KBM-7 (cell line): ENCODE data around the gene XRN2.
"Not testable (repeated sequence)": the region's sequence is repeated elsewhere in the genome, so short reads cannot be mapped to it uniquely, and the experiment has no call there.

Experiments
- DNase-seq: peaks from one replicate; pipeline ENCODE4 v3.0.0-alpha.2; 2015
- in situ Hi-C: fragments of 300-500 bp; cut with MboI; formaldehyde crosslinking; loops from 2 replicates; pipeline ENCODE4 v1.14.3; 2020; ENCODE audit warnings: low sequenced_read_pairs, low pct_unique_long_range_greater_than_20kb, mixed read lengths

The XRN2 gene

GRCh38 chr20:21340991-21341697, 38.0 kb downstream of the XRN2 start:
- in situ Hi-C loops: no loop called here

DNA sequence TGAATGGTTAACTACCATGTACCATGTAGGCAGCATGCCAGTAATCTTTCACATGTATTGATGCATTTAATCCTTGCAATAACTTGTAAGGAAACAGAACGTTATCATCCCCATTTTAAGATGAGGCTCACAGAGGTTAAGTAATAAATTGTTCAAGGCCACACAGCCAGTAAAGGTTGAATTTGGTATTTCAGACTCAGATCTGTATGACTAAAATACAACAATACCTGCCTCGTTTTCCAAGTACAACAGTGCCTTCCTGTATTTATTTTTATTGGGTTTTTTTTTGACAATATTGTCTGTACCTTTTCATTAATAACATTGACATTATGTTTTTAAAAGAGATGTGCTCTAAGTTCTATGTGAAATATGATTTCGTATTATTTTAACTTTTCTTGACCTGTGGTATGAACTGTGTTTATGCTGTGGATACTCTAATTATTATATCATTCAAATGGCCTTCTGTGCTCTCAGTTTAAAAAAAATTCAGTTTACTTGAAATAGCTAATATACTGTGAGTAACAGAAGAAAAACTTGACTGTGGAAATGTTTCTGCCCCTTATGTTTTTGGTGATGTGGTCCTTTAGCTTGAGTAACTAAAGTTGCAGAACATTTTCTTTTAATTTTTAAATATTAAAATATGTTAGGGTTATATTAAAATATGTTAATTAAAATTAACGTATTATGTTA, 39.7 kb downstream of the XRN2 start:
- no peak for DNase-seq
- in situ Hi-C loops: no loop called here

More at GRCh38 chr20:21340991-21341697, 38.0 kb downstream of the XRN2 start:
- no peak for DNase-seq

- in situ Hi-C loops: no loop called here
- no peak for DNase-seq
These were observed 41.2 kb downstream of the XRN2 start for GRCh38 chr20:21344206-21344900.

DNA sequence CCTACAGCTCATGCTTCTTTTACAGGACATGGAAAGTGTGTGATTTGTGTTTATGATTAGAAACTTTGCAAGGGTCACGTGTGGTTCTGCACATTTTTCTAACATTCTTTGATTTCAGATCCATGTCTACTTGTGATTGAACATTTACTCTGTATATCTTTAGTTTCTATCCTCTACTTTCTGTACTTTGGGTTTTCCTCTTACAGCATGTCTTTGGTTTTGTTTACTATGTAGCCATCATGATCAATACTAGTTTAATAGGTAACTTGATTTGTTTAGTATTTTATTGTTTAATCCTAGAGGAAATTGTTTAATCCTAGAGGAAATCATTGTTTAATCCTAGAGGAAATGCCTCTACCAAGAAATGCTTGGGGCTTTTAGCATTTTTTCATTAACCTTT, 41.8 kb downstream of the XRN2 start:
- DNase-seq: no peak
- in situ Hi-C loops: no loop called here

DNA sequence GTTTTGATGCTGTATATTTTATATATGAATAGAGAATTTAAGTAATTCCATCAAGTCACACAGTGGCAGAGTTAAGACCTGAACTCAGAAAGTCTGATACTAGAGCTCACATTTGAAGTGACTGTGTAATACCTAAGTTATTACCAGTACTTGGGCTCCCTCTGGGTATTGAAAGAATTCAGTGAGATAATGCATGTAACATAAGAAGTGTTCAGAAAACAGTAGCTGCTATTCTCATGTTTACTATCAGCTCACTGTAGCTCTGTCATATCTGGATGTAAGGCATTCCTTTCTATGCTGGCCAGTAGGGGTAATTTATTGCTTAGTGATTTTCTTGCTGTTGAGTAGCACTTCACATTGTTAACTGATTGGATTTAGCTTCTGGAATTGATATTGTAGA, 49.6 kb downstream of the XRN2 start:
- DNase-seq: no peak
- in situ Hi-C loops: no loop called here

DNA sequence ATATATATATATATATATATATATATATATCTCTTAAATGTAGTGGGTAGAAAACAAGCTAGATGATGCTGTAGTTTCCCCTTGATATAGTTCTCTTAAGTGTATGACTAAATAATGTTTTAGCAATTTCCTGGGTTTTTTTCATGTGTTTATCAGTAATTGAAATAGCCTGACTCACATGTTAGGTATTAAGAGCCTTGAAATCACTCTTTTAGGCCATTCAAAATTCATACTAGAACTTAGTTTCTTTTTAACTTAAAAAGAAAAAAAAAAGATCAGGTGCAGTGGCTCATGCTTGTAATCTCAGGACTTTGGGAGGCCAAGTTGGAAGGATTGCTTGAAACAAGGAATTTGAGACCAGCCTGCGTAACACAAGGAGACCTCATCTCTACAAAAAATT, 50.1 kb downstream of the XRN2 start:
- in situ Hi-C loops: no loop called here
- DNase-seq: no peak

GRCh38 chr20:21355981-21356380, 52.9 kb downstream of the XRN2 start:
- in situ Hi-C loops: no loop called here
- DNase-seq: no peak

DNA sequence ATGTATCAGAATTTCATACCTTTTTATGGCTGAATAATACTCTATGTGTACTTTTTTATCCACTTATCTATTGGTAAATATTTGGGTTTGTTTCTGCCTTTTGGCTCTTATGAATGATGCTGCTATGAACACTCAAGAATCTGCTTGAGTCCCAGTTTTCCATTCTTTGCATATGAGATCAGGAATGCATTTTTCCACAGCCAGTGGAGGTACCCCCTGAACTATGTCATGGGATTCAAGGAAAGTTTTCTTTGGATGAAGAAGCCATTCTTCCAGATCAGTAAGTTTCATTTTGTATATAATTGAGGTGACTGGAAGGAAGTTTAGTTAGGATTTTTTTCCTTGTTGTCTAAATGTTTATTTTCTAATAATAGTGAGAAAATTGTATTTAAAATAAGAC, 53.3 kb downstream of the XRN2 start:
- no peak for DNase-seq
- in situ Hi-C loops: no loop called here

DNA sequence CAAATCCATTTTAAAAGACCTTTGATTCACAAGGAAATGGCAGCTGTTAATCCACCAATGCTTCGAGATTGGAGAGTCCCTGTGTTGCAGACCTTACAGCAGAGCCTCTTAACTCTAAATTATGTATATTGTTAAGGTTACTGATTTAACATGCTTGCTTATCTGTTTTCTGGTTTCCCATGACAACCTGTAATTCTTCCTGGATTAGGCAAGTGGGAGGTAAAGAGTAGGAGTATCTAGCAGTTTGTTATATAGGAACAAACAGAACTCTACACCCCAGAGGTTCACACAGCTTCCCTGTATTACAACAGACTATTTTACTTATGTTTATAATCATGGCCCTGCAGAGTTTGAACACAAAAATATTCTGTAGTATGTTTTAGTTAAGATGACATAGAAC, 54.7 kb downstream of the XRN2 start:
- in situ Hi-C loops: no loop called here
- DNase-seq: no peak

DNA sequence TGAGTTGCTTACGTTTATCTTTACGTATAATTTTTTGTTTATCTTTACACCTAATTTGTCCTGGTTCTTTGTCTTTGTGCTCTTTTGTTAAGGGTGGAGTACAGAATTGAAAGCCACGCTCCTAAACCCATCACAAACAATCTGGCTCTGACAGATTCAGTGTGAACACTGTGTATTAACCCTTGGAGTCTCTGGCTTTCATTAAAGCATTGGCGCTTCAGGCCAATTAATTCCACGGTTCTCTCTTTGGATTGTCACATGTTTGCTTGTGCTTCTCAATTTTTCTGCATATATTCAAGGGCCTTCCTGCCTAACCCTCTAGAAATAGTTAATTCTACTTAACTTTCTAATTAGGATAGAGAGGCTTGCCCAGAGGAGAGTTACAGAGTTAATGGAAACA, 55.6 kb downstream of the XRN2 start:
- no peak for DNase-seq

DNA sequence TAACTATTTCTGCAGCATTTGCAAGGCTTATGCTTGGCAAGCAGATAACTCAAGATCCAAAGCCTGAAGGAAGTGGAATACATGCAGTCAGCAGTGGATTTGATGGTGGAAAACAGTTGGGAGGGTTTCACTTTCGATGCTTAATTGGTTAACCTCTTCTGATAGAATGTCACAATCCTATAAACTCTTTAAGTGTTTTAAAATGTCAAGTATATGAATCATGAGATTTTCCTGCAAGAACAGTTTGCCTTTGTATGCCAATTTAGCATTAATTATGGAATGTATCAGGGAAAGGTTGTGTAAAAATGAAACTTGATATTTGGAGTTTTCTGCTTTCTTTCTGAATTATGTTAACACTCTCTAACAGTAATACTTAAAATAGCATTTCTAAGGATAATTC, 57.6 kb downstream of the XRN2 start:
- no peak for DNase-seq
- in situ Hi-C loops: no loop called here

More for the DNA sequence above, 55.6 kb downstream of the XRN2 start:
- in situ Hi-C loops: no loop called here

DNA sequence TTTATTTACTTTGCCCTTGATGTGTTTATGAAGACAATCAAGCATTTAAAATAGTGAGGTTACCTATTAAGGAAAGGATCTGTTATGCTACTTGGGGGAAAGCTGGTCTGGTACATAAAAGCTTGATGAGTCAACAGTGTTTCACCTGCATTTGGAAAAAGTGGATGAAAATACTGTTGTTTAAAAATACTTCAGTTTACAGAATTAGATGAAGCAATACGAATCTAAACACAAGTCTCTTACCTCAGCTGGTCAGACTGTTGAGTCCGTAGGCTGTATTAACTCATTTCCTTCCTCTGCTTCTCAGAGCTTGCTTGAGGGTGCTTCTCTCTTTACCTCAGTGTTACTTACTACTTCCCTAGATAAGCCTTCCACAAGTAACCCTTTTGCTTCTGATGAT, 58.1 kb downstream of the XRN2 start:
- in situ Hi-C loops: no loop called here
- DNase-seq: peak; percentile 47

DNA sequence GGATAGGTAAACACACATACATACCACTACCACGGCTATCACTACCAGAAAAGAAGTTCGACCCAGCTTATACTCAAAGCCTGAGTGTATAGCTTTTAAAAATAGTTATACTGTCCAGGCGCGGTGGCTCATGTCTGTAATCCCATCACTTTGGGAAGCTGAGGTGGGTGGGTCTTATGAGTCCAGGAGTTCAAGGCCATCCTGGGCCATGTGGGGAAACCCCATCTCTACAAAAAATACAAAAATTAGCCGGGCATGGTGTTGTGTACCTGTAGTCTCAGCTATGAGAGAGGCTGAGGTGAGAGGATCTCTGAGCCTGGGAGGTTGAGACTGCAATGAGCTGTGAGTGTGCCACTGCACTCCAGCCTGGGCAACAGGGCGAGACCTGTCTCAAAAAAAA, 61.3 kb downstream of the XRN2 start:
- DNase-seq: no peak
- in situ Hi-C loops: no loop called here

- DNase-seq: no peak
- in situ Hi-C loops: no loop called here
These were observed 62.6 kb downstream of the XRN2 start for GRCh38 chr20:21365771-21366170.

DNA sequence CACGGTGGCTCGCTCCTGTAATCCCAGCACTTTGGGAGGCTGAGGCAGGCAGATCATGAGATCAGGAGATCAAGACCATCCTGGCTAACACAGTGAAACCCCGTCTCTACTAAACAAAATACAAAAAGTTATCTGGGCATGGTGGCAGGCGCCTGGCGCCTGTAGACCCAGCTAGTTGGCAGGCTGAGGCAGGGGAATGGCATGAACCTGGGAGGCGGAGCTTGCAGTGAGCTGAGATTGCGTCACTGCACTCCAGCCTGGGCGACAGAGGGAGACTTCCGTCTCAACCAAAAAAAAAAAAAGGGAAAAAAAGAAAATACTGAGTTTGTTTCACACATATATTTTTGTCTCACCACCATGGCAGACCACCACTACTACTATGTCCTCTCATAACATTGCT, 63.1 kb downstream of the XRN2 start:
- DNase-seq, in situ Hi-C loops: not testable (repeated sequence)

DNA sequence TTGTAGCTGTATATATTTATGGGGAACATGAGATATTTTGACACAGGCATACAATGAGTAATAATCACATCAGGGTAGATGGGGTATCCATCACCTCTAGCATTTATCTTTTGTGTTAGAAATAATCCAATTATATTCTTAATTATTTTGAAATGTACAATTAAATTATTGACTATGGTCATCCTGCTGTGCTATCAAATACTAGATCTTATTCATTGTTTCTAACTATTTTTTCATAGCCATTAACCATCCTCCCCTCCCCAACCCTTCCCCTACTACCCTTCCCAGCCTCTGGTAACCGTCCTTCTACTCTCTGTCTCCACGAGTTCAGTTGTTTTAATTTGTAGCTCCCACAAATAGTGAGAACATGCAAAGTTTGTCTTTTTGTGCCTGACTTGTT, 65.7 kb downstream of the XRN2 start:
- in situ Hi-C loops: no loop called here
- DNase-seq: no peak

DNA sequence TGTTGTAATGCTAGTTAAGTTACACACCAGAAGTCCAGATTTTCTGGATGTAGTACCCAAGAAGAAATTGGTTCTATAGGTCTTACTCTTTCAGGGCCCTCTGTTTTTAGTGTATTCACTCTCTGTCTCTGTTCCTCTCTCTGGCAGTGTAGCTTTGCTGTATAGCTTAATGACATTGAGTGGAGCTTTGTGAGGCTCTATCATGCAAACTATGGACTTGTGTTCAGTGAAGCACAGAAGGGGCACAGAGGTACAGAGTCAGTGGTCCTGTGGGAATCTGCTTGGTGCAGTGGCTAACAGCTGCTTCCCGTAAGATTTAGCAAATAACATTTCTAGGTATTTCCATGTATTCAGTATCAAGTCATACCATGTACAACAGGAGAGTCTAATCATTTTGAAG, 68.1 kb downstream of the XRN2 start:
- in situ Hi-C loops: no loop called here
- DNase-seq: no peak

- in situ Hi-C loops: no loop called here
- no peak for DNase-seq
These were observed 68.9 kb downstream of the XRN2 start for GRCh38 chr20:21372016-21372415.

DNA sequence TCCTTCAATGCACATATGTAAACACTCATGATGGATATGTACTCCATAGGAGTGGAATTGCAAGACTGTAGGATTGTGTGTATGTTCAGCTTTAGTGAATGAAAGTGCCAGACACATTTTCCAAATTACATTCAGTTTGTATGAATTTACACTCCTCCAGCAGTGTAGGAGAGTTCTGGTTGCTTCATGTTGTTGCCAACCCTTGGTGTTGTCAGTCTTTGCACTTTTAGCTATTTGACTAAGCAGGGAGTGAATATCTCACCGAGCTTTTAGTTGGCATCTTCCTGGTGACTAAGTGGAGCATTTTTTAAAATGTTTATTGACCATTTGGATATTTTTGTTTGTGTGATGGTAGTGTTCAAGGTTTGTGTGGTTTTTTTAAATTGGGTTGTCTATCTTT, 70.3 kb downstream of the XRN2 start:
- DNase-seq: no peak
- in situ Hi-C loops: no loop called here

GRCh38 chr20:21376626-21377025, 73.5 kb downstream of the XRN2 start:
- no peak for DNase-seq

More at GRCh38 chr20:21376626-21377025, 73.5 kb downstream of the XRN2 start:
- in situ Hi-C loops: no loop called here
